ENCODE data around the gene ZNHIT1. TPM values are rescaled to one million over a fixed set of nuclear protein-coding genes. Genes with fewer than 3 reads are reported as not detected.

ZNHIT1 gene
- total RNA-seq, 1 donor from 2014 or later, result 37.6 TPM

DNA sequence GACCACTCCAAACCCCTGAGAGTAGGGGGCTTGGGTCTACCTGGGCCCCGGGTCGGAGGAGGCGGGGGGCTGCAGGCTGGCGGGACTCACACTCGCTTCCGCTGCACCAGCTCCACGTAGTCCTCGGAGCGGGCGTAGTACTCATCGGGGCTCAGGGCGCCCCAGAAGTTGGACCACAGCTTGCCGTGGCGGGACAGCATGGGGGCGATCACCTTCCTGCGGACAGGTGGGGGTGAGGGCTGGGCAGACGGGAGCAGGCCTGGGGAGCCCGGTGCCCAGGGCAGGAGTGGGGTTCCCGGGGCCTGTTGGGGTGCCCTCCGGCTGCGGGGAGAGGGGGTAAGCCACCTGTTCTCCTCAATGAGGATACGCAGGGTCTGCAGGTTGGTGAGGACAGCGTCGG is 6.5 kb upstream of the ZNHIT1 start:
- Mint-ChIP-seq H3K36me3 (ENCODE audit: low read depth) (peaks cover 51% of the 10 kb centered on the region), H3K9me3 (no peaks in the 10 kb centered on the region), H3K4me1 (peaks cover 5% of the 10 kb centered on the region), H3K4me3 (no peak overlapping the region), H3K27me3 (no peaks in the 10 kb centered on the region), H3K27ac (no peak overlapping the region)
- TF ChIP-seq, protein P1, sequence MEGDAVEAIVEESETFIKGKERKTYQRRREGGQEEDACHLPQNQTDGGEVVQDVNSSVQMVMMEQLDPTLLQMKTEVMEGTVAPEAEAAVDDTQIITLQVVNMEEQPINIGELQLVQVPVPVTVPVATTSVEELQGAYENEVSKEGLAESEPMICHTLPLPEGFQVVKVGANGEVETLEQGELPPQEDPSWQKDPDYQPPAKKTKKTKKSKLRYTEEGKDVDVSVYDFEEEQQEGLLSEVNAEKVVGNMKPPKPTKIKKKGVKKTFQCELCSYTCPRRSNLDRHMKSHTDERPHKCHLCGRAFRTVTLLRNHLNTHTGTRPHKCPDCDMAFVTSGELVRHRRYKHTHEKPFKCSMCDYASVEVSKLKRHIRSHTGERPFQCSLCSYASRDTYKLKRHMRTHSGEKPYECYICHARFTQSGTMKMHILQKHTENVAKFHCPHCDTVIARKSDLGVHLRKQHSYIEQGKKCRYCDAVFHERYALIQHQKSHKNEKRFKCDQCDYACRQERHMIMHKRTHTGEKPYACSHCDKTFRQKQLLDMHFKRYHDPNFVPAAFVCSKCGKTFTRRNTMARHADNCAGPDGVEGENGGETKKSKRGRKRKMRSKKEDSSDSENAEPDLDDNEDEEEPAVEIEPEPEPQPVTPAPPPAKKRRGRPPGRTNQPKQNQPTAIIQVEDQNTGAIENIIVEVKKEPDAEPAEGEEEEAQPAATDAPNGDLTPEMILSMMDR (IDR thresholded peaks at IDR 0.05), result no peak
- POLR2A ChIA-PET, result no interaction called here
- no peak for ATAC-seq (ENCODE audit: low read depth)
- no peak for DNase-seq
- intact Hi-C loops (cut with micrococcal nuclease), result no loop called here
- CTCF ChIA-PET, result no interaction called here

GRCh38 chr7:101212014-101212413 is 6.0 kb upstream of the ZNHIT1 start:
- intact Hi-C loops (cut with micrococcal nuclease), result no loop called here
- H3K27me3 Mint-ChIP-seq, result no peaks in the 10 kb centered on the region
- H3K9me3 Mint-ChIP-seq, result no peaks in the 10 kb centered on the region
- ATAC-seq (ENCODE audit: low read depth) (no peak), DNase-seq (no peak)
- H3K4me1 Mint-ChIP-seq, result peaks cover 9% of the 10 kb centered on the region
- POLR2A ChIA-PET, result no interaction called here
- H3K27ac Mint-ChIP-seq, result no peak overlapping the region
- TF ChIP-seq, protein P1 (IDR thresholded peaks at IDR 0.05), result no peak
- peaks cover 53% of the 10 kb centered on the region for H3K36me3 Mint-ChIP-seq (ENCODE audit: low read depth)
- no peak overlapping the region for H3K4me3 Mint-ChIP-seq
- CTCF ChIA-PET, result no interaction called here

- H3K9me3 Mint-ChIP-seq, result no peaks in the 10 kb centered on the region
- H3K4me3 Mint-ChIP-seq, result peak overlapping the region; percentile 94
- H3K27me3 Mint-ChIP-seq, result no peaks in the 10 kb centered on the region
- TF ChIP-seq, protein P1 (IDR thresholded peaks at IDR 0.05), result no peak
- CTCF ChIA-PET, result interaction anchor here (1.0 to 1.9 kb wide), 3 partner anchors 14 to 28 kb away, joined by 3 to 29 read pairs (median 12); partner anchors contain the start of gene FIS1
- intact Hi-C loops (cut with micrococcal nuclease), result loop anchor here (5.0 kb wide), 1 partner anchor 1146 kb away; no protein-coding TSS in a partner anchor
- H3K4me1 Mint-ChIP-seq, result peaks cover 30% of the 10 kb centered on the region
- H3K36me3 Mint-ChIP-seq (ENCODE audit: low read depth), result peaks cover 41% of the 10 kb centered on the region
- no peak for DNase-seq
- H3K27ac Mint-ChIP-seq, result peak overlapping the region; percentile 30
- POLR2A ChIA-PET, result interaction anchor here (0.6 to 3.3 kb wide), 5 partner anchors 9 to 1719 kb away, joined by 3 to 44 read pairs (median 4); partner anchors contain the start of genes FIS1 and VGF
- no peak for ATAC-seq (ENCODE audit: low read depth)
Observed at GRCh38 chr7:101216001-101216859, 1.7 kb upstream of the ZNHIT1 start.

GRCh38 chr7:101216860-101217387 is 1.0 kb upstream of the ZNHIT1 start:
- no peaks in the 10 kb centered on the region for H3K27me3 Mint-ChIP-seq
- peak overlapping the region; percentile 30 for H3K27ac Mint-ChIP-seq
- DNase-seq (no peak), ATAC-seq (ENCODE audit: low read depth) (peak; percentile 11)
- ChIA-PET CTCF (interaction anchor here (0.7 to 1.9 kb wide), 6 partner anchors 13 to 73 kb away, joined by 3 to 29 read pairs (median 7); partner anchors contain the start of gene FIS1), POLR2A (interaction anchor here (0.6 to 3.3 kb wide), 11 partner anchors 8 to 1720 kb away, joined by 3 to 44 read pairs (median 4); partner anchors contain the start of genes CUX1, FIS1, UFSP1 and VGF)
- H3K4me1 Mint-ChIP-seq, result peaks cover 30% of the 10 kb centered on the region
- H3K36me3 Mint-ChIP-seq (ENCODE audit: low read depth), result peaks cover 40% of the 10 kb centered on the region
- peak overlapping the region; percentile 94 for H3K4me3 Mint-ChIP-seq
- no peaks in the 10 kb centered on the region for H3K9me3 Mint-ChIP-seq
- TF ChIP-seq, protein P1 (IDR thresholded peaks at IDR 0.05), result no peak
- intact Hi-C loops (cut with micrococcal nuclease), result loop anchor here (1.0 to 5.0 kb wide), 2 partner anchors 104 to 1145 kb away; partner anchors contain the start of gene IFT22
